Measurements from ENCODE around the gene ATXN1.

ATXN1 gene

GRCh38 chr6:16670617-16671051, 90.6 kb downstream of the ATXN1 start:
- ATAC-seq: peak; percentile 55 to 65

DNA sequence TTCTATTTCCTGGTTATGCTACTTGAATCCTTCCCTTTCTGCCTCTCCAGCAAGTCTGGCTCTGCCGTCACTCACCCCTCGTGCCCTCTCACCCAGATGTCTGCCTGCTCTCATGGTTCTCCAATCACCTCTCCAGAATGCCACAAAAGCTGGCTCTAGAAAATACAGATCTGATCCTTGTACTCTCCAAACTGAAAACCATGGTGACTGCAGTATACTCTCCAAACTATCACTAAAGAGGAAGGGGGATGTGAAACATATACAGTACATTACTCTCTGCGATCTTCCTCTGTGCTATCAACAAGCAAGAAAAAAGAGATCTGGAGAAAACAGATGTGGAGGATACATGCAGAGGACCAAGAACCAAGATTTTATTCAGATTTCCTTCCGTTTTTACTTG, 91.1 kb downstream of the ATXN1 start:
- no peak for ATAC-seq

GRCh38 chr6:16669227-16669626, 92.0 kb downstream of the ATXN1 start:
- ATAC-seq: peak; percentile 74 to 81

- no peak for ATAC-seq
Measured at GRCh38 chr6:16667509-16667908, 93.8 kb downstream of the ATXN1 start.

DNA sequence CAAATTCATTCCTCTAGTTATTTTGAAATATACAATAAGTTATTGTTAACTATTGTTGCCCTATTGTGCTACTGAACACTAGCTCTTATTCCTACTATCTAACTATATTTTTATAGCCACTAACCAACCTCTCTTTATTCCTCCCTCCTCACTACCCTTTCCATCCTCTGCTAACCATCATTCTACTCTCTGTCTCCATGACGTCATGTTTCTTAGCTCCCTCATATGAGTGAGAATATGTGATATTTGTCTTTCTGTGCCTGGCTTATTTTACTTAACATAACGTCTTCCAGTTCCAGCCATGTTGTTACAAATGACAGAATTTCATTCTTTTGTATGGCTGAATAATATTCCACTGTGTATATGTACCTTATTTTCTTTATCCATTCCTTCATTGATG, 95.3 kb downstream of the ATXN1 start:
- ATAC-seq: no peak

DNA sequence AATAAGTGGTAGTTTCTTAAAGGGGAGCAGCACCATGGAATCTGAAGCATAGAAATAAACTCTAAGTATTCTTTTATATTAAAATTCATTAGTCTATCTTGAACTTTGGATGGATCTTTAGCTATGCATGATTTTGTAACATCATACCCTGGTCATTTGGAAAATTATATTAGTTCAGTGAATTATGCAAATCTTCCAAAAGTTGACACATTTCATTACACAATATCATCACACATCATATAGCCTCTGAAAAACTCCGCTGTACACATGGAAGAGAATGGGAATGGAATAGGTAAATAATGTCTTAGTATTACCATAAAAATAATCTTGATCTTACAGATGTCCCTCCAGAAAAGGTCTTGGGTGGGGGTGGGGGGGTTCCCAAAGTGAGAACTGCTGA, 96.1 kb downstream of the ATXN1 start:
- ATAC-seq: no peak

DNA sequence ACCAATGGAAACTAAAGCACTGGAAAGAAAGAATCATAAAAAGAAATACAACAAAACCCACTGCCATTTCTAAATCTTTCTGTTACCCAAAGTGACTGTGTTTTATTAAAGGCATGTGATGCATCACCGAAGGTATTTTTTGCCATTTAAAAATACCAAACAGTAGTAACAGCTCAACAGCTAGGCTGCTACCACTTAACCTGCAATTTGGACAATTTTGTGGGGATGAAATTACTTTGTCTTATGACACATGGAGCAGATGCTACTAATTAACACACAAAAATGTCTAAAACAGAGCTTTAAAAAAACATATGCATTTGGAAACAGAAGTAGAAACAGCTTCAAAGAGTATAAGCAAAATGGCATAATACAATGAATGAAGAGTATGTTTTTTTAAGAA, 97.4 kb downstream of the ATXN1 start:
- no peak for ATAC-seq

DNA sequence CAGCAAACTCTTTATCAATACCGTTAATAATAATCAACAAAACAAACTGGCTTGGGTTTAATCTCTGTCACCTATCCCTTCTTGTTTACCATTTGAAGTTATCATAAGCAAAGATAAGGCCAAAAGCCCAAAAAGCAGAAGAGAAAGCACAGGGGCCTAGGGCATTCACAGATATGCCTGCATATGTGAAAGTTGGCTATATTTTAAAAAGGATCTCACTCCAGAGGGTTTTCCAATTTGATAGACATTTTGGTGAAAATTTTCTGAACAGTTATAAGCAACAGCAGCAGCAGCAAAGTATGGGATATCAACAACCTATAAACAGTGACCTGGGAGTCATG, 101.1 kb downstream of the ATXN1 start:
- ATAC-seq: no peak

DNA sequence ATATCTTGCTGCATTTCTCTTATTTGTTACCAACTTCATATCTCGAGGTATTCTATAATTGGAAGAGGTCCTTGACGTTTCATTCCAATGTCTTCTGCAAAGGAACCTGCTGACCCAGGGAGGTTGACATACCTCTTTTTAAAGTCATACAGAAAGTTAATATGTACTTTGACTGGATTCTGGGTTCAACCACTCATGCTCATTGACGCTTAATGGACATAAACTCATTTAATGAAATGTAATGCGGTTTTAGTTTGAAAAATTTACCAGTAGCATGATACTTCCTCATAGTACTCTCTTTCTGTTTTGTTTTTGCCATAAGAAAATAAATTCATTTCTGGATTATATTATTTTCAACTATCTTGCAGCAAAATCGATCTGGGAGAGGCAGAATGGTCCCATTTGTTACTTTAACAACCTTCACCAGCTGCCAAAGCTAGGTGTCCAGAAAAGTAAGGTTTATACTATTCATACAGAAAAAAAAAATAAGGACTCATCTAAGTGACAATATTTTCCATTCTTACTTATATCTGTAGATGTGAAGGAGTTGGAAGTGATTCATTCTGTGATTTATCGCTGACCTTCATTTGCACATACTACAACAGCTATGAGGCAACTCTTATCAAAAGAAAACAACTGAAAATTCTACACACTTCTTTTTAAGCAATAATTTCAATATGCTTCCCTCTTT, 101.6 kb downstream of the ATXN1 start:
- ATAC-seq: peak; percentile 62 to 69

DNA sequence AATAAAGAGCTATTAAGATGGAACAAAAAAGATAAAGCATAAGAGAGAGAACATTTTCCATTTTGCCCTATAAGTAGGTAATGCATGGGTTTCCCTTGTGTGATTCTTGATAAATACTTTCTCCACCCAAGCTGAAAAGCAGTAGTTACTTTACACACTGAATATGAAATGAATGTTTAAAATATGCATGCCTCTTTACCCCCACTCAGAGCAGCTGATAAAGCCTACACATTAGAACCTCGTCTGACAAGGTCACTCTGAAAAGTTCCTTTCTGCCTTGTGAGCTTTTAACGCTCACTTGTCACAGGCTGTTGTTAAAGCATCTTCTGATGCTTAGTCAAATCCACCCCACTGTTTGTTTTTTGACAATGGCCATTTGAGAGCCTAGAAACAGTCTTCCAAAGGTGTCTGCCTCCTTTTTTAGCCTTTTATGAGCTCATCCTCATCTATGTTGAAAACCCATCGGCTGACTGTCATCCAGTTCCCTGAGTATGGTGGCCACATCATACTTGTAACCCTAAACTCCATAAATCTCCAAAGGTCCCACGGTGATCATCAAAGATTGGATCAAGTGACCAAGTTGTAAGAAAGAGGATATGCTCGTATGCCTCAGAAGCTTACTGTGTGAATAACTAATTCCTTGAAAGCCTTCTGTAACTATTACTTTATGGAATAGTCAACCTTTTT, 102.8 kb downstream of the ATXN1 start:
- ATAC-seq: peak; percentile 9 to 16

GRCh38 chr6:16657768-16658167, 103.5 kb downstream of the ATXN1 start:
- ATAC-seq: peak; percentile 70

DNA sequence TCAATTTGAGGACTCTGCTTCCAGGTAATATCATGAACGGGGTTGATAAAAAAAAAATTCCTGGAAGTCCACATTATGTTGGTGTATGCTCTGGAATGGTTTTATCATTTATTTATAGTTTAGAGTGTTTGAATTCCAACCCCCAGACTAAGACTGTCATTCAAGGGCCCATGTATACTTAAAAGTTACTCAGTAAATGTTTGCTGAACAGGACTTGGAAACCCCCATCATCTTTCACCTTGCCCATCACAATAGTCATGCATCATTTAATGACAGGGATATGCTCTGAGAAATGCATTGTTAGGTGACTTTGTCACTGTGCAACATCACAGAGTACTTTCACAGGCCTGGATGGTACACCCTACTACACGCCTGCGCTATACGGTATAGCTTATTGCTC, 104.8 kb downstream of the ATXN1 start:
- ATAC-seq: no peak

GRCh38 chr6:16654701-16655100, 106.6 kb downstream of the ATXN1 start:
- no peak for ATAC-seq

- ATAC-seq: no peak
Measured at GRCh38 chr6:16653226-16653625, 108.0 kb downstream of the ATXN1 start.

GRCh38 chr6:16651871-16652270, 109.4 kb downstream of the ATXN1 start:
- ATAC-seq: peak; percentile 76 to 79

GRCh38 chr6:16649890-16650289, 111.4 kb downstream of the ATXN1 start:
- ATAC-seq: no peak

DNA sequence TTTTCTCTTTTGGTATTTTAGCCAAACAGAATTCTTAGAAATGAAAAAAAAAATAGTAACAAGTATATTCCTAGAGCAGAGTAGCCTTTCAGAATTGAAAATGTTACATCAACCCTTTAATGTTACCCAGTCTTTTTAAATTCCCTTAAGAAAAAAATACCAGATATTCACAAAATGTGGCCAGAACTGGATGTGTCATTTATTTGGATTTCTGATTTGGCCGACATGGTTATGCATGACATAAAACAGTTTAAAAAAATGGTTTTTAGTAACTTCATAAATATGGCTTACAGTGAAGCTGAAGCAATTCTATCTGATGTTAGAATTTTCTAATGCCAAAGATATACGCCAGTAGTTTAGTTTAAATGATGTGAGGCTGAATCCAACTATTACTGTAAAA, 112.0 kb downstream of the ATXN1 start:
- ATAC-seq: no peak

- ATAC-seq: no peak
Measured at GRCh38 chr6:16648003-16648402, 113.3 kb downstream of the ATXN1 start.

- no peak for ATAC-seq
Measured at GRCh38 chr6:16647422-16647821, 113.8 kb downstream of the ATXN1 start.

- ATAC-seq: no peak
Measured at GRCh38 chr6:16644540-16645250, 116.6 kb downstream of the ATXN1 start.

DNA sequence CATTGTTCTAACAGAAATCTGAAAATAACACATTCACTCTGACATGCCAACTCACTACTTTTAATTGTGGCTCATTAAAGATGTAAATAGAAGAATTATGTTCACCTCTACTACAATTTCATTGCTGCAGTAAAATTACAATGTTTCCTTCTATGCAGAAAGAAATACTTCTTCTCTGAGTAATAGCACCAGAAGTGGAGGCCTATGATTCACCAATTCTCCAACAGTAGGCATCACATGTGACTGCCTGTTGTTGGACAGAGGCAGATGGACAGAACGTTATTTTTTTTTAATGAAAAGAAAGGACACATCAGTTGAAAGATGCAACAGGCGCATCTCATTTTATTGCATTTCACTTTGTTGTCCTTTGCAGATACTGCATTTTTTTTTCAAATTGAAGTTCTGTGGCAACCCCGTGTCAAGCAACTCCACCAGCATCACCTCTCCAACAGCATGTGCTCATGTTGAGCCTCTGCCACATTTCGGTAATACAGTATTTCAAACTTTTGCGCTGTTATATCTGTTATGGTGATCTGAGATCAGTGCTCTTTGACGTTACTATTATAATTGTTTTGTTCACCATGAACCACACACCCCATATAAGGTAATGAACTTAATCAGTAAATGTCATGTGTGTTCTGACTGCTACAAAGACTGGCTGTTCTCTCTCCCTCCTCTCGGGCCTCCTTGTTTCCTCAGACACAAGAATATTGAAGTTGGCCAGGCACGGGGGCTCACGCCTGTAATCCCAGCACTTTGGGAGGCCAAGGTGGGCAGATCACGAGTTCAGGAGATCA, 121.4 kb downstream of the ATXN1 start:
- ATAC-seq: peak; percentile 37 to 41

DNA sequence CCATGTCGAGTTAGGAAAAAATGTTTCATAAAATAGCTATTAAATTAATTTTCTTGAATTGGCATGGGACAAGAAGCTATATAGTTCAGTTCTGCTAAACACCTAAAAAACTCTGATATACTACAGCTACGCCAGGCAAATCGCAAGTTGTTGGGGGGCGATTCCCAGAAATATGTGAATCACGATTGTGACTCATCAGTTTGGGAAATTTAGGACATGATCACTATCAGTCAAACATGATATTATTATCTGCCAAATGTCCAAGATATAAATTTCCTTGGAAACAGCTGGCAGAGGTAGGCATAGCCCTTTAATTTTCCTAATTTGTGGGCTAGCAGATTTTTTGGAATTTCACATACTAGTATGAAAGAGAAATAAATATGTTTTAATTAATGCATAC, 123.6 kb downstream of the ATXN1 start:
- no peak for ATAC-seq
